ENCODE data around the gene C5.
"Not testable (repeated sequence)": the region's sequence is repeated elsewhere in the genome, so short reads cannot be mapped to it uniquely, and the experiment has no call there.

The C5 gene

DNA sequence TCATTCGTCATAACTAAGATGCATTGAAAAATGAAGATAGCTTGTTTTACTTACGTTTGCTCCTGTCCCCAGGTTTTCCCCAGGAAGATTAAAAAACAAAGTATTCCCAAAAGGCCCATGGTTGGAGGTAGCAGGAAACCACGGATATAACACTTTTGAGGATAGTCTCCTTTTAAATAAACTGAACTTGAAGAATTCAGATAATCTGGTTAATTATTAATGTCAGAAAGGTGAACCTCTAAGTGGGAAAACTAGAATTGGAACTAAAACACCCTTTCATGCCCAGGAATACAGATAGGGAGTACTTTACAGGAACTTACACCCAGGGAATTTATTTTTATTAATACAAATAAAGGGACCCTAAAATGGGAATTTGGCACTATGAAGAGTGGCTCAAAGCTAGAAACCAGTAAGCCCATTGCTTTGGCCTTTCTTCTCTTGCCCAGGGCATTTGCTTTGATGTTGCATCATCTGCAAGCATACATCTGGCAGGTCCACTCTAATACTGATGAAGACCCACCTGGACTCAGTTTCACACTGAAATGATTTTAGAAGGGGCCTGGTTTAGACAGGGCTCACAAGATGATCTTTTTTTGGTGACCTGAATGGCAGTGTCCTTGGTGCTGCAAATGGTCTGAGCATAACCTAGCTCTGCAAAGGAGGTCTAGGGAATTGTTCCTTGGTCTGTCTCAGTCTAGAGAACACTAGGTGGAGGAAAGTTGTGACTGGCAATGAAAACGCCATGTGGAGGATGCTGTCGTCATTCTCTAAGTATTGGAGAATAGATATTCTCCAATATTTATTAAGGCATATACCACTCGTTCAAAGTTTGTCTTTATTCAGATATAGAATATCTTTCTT is at the start of gene C5:
Gene C5 (minus strand): TSS at position 148 of the 861 bp plus-strand sequence. CDS start 29 bp downstream, at position 119.
- no peak for DNase-seq

DNA sequence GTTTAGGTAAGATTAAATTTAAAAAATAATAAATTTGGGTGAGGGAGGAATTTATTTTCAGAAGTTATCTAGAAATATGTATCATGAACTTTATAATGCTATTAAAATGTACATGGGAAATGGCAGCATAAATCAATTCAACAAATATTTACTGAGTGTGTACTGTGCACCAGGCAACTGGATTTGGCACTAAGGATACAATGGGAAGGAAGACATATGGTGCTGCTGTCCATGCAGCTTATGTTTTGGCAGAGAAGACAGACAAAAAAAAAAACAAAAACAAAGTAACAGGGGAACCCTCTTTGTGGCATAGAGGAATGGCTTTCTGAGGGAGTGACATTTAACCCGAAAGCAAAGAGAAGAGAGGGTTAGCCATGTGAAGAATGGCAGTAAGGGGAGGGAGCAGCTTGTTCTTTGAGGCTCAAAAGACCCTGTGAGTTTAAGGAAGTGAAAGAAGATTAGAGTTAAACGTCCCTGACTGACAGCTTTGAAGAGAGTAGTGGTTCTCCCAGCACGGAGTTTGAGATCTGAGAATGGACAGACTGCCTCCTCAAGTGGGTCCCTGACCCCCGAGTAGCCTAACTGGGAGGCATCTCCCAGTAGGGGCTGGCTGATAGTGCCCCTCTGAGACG is 48.6 kb upstream of the C5 start:
- no peak for DNase-seq

DNA sequence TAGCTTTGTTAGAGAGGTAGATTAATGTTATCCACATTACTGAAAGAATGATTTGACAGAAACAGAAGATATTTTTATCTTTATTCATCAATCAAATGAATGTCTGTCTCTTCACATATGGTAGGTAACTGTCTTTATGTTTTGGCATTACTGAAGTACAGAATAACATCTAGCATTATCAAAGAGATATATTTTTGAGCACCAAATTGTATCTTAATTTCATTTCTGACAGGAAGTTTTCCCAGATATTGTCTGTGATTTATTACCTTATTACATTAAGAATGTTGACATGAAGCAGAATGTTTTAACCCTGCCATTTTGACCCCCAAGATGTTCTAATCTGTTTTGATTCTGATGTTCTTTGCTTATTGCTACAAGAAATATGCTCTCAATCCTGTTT is 45.0 kb upstream of the C5 start:
- no peak for DNase-seq

DNA sequence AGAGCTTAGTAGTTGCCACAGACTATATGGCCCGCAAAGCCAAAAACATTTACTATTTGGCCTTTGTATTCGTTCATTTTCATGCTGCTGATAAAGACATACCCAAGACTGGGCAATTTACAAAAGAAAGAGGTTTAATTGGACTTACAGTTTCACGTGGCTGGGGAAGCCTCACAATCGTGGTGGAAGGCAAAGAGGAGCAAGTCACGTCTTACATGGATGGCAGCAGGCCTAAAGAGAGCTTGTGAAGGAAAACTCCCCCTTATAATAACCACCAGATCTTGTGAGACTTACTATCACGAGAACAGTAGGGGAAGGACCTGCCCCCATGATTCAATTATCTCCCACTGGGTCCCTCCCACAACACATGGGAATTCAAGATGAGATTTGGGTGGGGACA is 40.7 kb upstream of the C5 start:
- DNase-seq: not testable (repeated sequence)

DNA sequence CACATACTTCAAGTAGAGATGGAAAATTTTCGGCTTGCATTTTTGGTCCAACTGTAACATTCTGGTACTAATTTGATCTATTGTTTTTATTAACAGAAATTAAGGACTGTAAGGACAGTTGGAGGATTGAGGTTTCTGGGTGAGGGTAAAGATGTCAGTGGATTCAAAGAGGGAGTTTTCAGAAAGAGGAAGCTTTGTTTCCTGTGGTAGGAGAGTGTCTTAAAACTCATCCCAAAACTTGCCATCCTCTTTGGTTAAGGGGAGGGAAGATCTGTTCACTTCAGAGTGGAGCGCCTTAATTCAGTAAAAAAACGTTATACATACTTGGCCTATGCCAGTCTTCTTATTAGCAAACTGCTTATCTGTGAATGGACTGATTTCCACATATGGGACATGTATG is 38.5 kb upstream of the C5 start:
- no peak for DNase-seq

DNA sequence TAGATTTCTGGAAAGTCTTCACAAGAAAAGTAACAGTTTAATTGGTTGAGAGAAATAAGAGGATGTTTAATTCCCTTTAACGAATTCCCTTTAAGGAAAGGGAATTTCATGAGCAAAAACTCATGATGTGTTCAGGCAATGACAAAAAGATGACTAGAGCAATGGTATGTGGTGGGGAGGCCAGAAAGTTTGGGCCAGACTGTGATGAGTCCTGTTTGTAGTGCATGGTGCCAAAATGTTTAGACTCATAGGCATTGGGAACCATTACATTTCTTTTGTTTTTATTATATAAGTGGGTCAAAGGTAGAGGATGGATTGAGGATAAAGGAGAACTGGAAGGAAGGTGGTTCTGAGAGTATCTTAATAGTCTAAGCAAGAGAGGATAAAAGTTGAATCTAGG is 35.6 kb upstream of the C5 start:
- DNase-seq: no peak

DNA sequence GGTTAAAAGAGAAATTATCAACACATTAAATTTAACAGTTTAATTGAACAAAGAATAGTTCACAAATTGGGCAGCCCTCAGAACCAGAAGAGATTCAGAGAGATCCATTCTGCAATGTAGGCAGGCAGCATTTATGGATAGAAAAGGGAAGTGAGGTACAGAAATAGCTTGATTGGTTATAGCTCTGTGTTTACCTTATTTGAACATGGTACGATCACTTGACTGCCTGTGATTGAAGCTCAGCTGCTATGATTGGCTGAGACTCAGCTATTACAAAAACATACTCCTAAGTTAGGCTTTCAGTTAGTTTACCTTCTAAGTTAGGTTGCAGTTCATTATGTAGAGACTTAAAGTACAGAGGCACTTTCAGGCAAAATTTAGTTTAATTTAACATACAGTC is 32.0 kb upstream of the C5 start:
- DNase-seq: no peak

DNA sequence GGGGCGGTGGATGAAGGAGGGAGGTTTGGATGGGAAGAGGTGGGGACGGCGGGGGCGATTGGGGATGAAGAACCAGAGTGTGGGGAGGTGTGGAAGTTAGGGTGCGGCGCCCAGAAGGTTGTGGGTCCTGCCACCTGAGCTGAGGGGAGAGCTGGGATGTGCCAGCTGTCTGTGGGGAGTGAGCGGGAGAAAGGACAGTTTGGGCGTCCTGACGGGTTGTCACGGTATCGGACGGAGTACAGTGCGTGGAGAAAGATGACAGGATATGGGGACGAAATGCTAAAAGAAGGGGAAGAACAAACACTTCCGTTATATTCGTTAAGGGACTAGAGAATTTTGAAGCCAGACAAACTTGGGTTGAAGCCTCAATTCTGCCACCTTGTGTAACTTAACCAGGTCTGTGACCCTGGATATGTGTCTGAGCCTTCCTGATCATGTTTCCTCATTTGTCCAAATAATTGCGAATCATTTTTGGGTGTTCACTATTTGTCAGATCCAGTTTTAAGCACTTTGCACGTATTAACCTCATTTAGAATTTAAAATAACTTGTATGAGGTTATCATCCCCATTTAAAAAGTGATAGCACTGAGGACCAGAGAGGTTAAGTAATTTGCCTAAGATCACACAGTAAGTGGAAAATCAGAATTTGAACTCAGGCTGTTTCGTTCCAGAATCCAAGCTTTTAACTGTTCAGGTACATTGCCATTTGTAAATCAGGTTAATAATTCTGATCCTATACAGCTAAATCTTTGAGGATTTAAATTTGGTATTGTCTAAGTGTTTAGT is 25.4 kb upstream of the C5 start:
- peak; percentile 21 for DNase-seq

DNA sequence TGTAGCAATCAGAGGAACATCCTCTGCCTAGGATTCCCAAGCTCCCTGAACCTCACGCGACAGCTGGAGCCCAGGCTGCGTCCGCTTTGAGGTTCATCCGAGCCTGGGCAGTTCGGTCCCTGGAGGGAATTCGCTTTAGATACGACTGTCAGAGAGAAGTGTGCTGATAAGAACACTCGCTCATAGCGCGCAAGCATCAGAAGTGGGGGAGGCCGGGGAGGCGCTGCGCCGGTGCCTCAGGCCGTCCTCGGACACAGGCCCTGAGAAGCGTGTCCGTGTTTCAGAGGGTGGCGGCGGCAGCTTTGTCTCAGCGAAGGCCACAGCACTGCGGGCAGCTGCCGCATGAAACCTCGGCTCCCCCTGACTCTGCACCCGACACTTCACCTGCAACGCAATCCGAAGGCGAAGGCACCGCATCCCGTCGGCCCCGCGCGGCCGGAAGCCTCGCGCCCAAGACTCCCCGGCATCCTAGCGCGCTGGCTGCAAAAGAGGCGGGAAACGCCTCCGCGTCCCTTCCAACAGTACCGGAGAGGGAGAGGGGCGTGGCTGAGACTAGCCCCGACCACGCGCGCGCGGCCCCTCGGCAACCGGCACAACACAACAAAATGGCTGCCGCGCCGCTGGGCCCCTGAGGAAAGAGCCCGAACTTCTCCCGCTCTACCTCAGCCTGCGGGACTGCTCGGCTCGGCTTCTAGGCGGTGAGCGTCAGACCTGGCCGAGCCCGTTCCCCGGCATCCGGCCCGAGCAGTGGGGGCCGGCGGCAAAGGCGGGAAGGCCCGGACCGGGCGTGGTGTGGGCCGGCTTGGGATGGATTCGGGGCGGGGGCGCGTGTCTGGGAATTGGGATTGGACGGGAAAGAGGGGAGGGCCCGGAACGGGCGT is 24.5 kb upstream of the C5 start, which contains the start of gene CNTRL:
Gene CNTRL (plus strand): TSS at position 586 of the 881 bp plus-strand sequence. CDS start 13,372 bp downstream, outside the sequence.
- peak; percentile 74 for DNase-seq

DNA sequence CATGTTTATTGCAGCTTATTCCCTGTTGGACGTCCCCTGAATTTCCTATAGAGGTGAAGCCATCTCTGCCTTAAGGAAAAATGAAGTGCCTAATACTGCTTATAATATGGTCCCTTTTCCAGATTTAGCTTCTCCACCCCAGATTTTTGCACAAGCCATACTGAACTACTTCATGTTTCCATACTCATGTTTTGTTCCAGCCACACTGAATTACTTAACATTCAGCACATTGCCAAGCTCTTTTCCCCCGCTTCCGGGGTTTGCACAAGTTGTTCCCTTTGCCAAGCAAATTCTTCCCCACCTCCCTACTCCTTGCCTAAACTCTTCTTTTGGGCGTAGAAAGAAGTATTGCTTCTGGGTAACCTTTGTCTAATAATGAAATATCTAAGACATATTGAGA is 23.0 kb upstream of the C5 start:
- no peak for DNase-seq

DNA sequence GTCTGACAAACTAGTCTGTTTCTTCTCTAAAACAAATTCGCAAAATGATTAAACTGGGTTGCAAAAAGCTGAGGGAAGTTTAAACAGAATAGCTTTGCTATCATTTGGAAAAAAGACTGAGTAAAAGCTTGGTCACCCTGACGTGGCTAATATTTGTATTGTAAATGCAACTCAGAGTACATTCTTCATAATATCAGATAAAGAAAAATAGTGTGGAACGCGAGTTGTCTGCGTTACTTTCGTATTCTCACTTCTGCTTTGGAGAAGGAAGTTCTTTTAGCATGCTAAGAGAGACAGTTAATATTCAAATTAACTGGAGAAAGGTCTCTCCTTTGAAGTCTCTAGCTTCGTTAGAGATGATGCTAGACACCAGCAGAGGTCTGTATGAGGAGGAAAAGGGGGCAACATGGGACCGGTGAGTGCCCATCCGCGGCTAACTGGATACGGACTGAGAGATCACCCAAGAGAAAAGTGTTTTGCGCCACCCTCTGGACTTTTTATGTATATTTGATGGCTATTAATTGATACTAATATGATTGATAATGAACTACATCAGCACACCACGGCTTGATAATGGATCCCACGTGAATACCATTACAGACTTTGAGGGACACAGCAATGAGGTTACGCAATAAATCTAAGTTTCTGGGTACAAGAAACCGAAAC is 21.8 kb upstream of the C5 start:
- peak; percentile 55 for DNase-seq

DNA sequence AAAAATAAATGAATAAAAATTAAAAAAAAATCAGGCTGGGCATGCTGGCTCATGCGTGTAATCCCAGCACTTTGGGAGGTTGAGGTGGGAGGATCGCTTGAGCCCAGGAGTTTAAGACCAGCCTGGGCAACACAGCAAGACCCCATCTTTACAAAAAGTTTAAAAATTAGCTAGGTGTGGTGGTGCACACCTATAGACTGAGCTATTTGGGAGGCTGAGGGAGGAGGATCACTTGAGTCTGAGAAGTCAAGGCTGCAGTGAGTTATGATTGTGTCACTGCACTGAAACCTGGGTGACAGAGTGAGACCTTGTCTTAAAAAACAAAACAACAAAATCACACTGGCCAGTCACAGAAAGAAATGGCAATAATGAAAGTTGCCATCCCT is 21.3 kb upstream of the C5 start:
- DNase-seq: no peak

DNA sequence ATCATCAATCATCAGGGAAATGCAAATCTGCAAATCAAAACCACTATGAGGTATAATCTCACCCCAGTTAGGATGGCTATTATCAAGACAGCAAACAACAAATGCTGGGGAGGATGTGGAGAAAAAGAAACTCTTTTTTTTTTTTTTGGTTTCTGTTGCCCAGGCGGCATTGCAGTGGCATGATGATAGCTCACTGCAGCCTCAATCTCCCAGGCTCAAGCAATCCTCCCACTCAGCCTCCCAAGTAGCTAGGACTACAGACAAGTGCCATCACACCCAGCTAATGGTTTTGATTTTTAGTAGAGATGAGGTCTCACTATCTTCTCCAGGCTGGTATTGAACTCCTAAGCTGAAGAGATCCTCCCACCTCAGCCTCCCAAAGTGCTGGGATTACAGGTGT is 19.3 kb upstream of the C5 start:
- no peak for DNase-seq

DNA sequence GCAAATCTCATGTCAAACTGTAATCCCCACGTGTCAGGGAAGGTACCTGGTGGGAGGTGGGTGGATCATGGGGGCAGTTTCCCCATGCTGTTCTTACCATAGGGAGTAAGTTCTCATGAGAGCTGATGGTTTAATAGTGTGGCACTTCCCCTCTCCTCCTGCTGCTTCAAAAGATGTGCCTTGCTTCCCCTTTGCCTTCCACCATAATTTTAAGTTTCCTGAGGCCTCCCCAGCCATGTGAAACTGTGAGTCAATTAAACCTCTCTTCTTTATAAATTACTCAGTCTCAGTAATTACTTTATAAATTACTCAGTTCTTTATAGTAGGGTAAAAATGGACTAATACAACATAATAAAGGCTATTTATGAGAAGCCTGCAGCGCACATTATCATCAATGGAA is 17.6 kb upstream of the C5 start:
- no peak for DNase-seq

DNA sequence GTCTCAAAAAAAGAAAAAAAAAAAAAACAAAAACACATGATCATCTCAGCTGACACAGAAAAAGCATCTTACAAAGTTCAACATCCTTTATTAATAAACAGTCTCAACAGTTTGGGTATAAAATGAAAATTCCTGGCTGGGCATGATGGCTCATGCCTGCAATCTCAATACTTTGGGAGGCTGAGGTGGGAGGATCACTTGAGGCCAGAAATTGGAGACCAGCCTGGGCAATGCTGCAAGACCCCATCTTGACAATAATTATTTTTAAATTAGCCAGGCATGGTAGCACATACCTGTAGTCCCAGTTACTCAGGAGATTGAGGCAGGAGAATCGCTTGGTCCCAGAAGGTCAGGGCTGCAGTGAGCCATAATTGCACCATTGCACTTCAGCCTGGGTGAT is 16.8 kb upstream of the C5 start:
- DNase-seq: no peak

DNA sequence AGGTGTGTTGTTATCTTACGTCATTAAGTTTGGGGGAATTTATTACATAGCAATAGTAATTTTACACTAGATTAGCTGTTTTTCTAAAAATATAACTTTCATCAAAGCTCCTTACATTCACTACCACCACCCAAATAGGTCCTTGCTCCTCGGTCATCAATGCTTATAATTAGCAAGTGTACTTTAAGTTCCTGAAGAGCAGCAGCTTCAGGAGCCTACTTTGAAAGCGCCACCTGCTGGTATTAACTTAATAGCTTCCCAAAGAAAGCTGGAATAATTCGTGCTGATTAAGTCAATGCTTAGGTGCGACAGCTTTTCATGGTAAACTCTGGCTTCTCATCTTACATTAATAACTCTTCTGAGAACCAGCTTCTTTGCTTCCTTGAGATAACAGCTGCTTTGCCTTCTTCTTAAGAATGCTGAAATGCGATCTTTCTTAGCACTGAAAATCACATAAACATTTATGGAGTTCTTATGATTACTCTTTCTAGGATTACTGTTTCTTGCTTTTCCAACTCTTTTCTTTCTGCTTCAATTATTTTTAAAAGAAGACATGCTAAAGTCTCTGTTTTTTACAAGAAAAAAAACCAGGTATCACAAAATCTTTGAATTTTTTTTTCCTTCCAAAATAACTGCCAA is 10.0 kb upstream of the C5 start:
- DNase-seq: peak; percentile 45

DNA sequence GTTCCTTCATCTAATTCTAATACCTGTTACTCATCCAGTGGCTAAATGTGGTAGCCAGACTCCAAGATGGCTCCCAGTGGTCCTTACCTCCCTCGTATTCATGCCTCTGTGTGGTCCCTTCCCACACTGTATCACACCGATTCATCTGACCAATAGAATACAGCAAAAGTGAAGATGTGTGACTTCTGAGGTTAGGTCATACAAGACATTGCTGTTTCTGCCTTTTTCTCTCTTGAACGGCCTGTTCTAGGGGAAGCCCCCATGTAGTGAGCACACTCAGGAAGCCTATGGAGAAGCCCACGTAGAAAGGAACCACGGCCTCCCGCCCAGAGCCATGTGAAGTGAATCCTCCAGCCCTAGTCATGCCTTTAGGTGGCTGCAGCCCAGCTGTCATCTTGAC is 9.4 kb upstream of the C5 start:
- no peak for DNase-seq

DNA sequence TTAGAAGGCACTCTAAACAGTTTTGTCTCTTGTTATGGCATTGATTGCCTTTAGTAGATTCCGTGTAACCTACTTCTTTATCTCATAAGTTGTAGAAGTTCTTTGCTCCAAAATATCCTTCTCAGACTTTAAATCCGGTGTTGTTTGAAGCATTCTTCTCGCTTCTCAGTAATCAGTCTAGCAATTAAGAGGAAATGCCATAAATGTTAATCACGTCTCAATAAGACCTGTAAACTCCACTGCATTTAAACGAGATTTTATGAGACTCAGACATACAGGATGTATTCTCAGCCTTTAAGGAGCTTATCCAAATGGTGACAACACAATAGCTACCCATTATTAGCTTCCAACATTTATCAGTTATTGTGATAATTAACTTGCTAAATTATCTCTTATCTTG is 7.7 kb upstream of the C5 start:
- no peak for DNase-seq

DNA sequence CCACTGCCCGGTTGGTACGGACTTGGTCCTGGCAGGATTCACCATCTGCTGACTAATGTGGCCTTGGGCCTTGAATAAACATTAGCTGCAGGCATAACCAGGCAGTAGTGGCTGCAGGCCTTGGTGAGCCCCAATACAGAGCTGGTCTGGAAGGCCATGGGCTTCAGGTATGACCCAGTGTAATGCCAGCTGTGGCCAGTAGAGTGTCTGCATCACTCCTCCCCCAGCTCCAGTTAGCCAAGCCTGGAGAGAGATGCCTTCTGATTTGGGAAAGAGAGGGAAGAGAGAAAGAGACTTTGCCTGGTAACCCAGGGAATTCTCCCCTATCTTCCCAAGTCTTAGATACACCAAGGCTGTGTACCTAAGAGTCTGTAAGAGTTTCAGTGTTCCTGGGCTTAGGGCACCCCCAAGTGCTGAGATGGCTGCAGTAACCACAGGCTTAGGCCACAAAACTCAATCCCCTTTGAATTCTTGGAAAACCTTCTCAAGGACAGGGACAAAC is 5.6 kb upstream of the C5 start:
- no peak for DNase-seq

DNA sequence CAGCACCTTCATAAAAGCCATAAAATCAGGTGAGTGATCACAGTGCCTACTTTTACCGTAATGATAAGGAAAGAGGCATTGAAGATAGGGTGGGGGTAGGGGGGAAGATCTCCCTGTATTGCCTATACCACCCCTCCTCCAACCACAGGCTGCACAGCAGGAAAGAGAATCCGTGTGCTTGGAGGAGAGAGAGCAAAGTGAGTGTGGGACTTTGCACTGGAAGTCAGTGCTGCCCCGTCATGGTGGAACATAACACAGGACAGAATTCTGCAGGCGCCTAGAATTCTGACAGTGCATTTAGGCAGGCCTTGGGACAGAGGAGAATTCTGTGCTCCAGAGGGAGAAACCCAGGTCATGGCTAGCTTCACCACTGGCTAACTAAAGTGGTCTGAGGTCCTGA is 3.5 kb upstream of the C5 start:
- no peak for DNase-seq

DNA sequence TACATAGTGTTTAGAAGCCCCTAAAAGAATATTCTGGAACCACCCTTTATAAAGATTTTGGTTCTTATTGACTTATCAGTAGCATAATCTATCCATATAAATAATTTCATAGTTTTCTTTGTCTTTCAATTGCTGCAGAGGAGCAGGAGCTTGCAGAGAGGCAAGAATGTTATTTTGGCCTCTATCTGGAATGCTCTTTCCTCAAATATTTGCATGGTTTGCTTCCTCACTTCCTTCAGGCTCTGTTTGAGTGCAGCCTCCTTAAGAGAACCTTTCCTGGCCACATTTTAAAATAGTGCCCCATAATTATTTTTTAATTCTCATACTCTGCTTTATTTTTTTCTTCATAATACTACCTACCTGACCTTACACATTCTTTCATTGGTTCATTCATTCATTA is 1.5 kb downstream of the C5 start:
- no peak for DNase-seq
